Body of pancreas (tissue), 4 donors: ENCODE measurements around the gene PRDM15.
"Not testable (repeated sequence)": the region's sequence is repeated elsewhere in the genome, so short reads cannot be mapped to it uniquely, and the experiment has no call there.

ENCODE experiments used
- CTCF ChIP-seq, 7 experiments: fragments of 450-650 bp in 4 of 7; fragments of 200-600 bp in 3 of 7; sonication (generic) in 3 of 7; IDR thresholded peaks; one replicate each; pipeline ENCODE4 v1.5.1; 2016 to 2019; ENCODE audit warnings: antibody characterized with exemption in 7 of 7
- POLR2A ChIP-seq, 3 donors: fragments of 450-650 bp; IDR thresholded peaks; one replicate each; pipeline ENCODE4 v1.6.1; 2016; ENCODE audit warnings: antibody characterized with exemption in 3 of 3, mild to moderate bottlenecking in 2 of 3

DNA sequence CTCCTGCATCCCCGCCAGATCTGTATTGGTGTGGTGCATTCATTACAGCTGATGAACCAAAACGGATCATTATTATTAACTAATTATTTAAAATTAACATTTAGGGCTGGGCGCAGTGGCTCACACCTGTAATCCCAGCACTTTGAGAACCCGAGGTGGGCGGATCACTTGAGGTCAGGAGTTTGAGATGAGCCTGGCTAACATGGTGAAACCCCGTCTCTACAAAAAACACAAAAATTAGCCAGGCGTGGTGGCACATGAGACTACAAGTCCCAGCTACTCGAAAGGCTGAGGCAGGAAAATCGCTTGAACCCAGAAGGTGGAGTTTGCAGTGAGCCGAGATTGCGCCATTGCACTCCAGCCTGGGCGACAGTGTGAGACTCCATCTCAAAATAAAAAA is 93.9 kb downstream of the PRDM15 start:
- TF ChIP-seq CTCF, POLR2A (IDR thresholded peaks at IDR 0.05): not testable (repeated sequence)
